NCI-H2171 treated with DMSO at 0.1 percent for 48 hours (cell line): ENCODE results near the gene FAH.
A peak's percentile ranks its signal among the peaks of the same experiment; 100 is the strongest.

ENCODE experiments used
- DNase-seq: peaks from one replicate; lab custom pipeline; 2025; lab: John Stamatoyannopoulos, UW

Gene FAH

GRCh38 chr15:80199869-80200268 lies 47.1 kb downstream of the FAH start:
- no peak for DNase-seq

- no peak for DNase-seq
These were observed 48.6 kb downstream of the FAH start for GRCh38 chr15:80201256-80202015.

GRCh38 chr15:80202016-80202315 lies 49.2 kb downstream of the FAH start:
- no peak for DNase-seq

GRCh38 chr15:80202641-80203360 lies 50.0 kb downstream of the FAH start:
- peak; percentile 42 for DNase-seq

- no peak for DNase-seq
These were observed 50.6 kb downstream of the FAH start for GRCh38 chr15:80203361-80203885.

- no peak for DNase-seq
These were observed 51.4 kb downstream of the FAH start for GRCh38 chr15:80204231-80204630.

GRCh38 chr15:80207887-80208286 lies 55.1 kb downstream of the FAH start:
- DNase-seq: no peak

- DNase-seq: no peak
These were observed 56.2 kb downstream of the FAH start for GRCh38 chr15:80208758-80209734.

GRCh38 chr15:80210611-80211573 lies 58.1 kb downstream of the FAH start:
- DNase-seq: no peak

GRCh38 chr15:80211976-80212375 lies 59.2 kb downstream of the FAH start:
- peak; percentile 25 for DNase-seq

GRCh38 chr15:80214910-80215309 lies 62.1 kb downstream of the FAH start:
- DNase-seq: no peak

- peak; percentile 36 for DNase-seq
These were observed 63.3 kb downstream of the FAH start for GRCh38 chr15:80216141-80216540.

- no peak for DNase-seq
These were observed 64.1 kb downstream of the FAH start for GRCh38 chr15:80216911-80217310.

GRCh38 chr15:80217327-80217900 lies 64.6 kb downstream of the FAH start:
- DNase-seq: no peak

GRCh38 chr15:80219955-80220354 lies 67.2 kb downstream of the FAH start:
- no peak for DNase-seq

- no peak for DNase-seq
These were observed 76.3 kb downstream of the FAH start for GRCh38 chr15:80228959-80229610.

- DNase-seq: no peak
These were observed 78.6 kb downstream of the FAH start for GRCh38 chr15:80231371-80231770.

GRCh38 chr15:80233581-80233980 lies 80.8 kb downstream of the FAH start:
- no peak for DNase-seq

- DNase-seq: peak; percentile 17
These were observed 82.1 kb downstream of the FAH start for GRCh38 chr15:80234883-80235282.
